HepG2 (cell line): ENCODE data around the gene HSPB6. TPM values are rescaled to one million over a fixed set of nuclear protein-coding genes. Genes with fewer than 3 reads are reported as not detected.

Experiments used
- AGO2 ChIP-seq: fragments of 200-400 bp; formaldehyde crosslinking; optimal IDR thresholded peaks from 2 replicates; pipeline ENCODE3; 2017; ENCODE audit warnings: mild to moderate bottlenecking, low read depth, low read length, moderate library complexity
- CBX1 ChIP-seq: IDR thresholded peaks from one replicate; pipeline ENCODE4 v1.6.1; 2016; ENCODE audit warnings: antibody characterized with exemption, low read depth
- GTF3A ChIP-seq: sonication (generic); formaldehyde crosslinking; conservative IDR thresholded peaks from 2 replicates; pipeline ENCODE4 v1.4.0; 2020; ENCODE audit warnings: mild to moderate bottlenecking, missing genetic modification reagents
- HOXA3 ChIP-seq: sonication (generic); formaldehyde crosslinking; IDR thresholded peaks from 2 replicates; pipeline ENCODE4 v1.5.0; 2020; ENCODE audit warnings: missing genetic modification reagents
- LBX2 ChIP-seq: sonication (generic); formaldehyde crosslinking; IDR thresholded peaks from 2 replicates; pipeline ENCODE4 v1.5.0; 2020; ENCODE audit warnings: missing genetic modification reagents, mild to moderate bottlenecking, borderline replicate concordance
- MXD3 ChIP-seq: IDR thresholded peaks from 2 replicates; pipeline ENCODE4 v1.6.1; 2016; ENCODE audit warnings: mild to moderate bottlenecking, missing biosample characterization, missing genetic modification reagents
- NFE2L1 ChIP-seq: sonication (generic); formaldehyde crosslinking; IDR thresholded peaks from 2 replicates; pipeline ENCODE4 v1.4.0; 2020; ENCODE audit warnings: missing genetic modification reagents, mild to moderate bottlenecking, borderline replicate concordance
- NFE2L2 ChIP-seq: fragments of 150-350 bp; IDR thresholded peaks from 2 replicates; pipeline ENCODE4 v1.6.1; 2014; ENCODE audit warnings: low read length
- NFYB ChIP-seq: sonication (generic); formaldehyde crosslinking; IDR thresholded peaks from 2 replicates; pipeline ENCODE4 v1.4.0; 2020; ENCODE audit warnings: missing genetic modification reagents
- PITX1 ChIP-seq: sonication (generic); formaldehyde crosslinking; IDR thresholded peaks from 2 replicates; pipeline ENCODE4 v1.5.1; 2020; ENCODE audit warnings: mild to moderate bottlenecking, missing genetic modification reagents
- SAP130 ChIP-seq: IDR thresholded peaks from 2 replicates; pipeline ENCODE4 v1.6.1; 2016; ENCODE audit warnings: low read depth
- SIX4 ChIP-seq: sonication (generic); formaldehyde crosslinking; IDR thresholded peaks from 2 replicates; pipeline ENCODE4 v1.4.0; 2020; ENCODE audit warnings: missing genetic modification reagents
- SMC3 ChIP-seq: IDR thresholded peaks from 2 replicates; pipeline ENCODE4 v1.6.1; 2011; ENCODE audit warnings: low read length, improper control_type of control experiment
- SNAPC4 ChIP-seq: sonication (generic); formaldehyde crosslinking; IDR thresholded peaks from 2 replicates; pipeline ENCODE4 v1.4.0; 2020; ENCODE audit warnings: mild to moderate bottlenecking, missing genetic modification reagents
- TOPORS ChIP-seq: sonication (generic); formaldehyde crosslinking; IDR thresholded peaks from 2 replicates; pipeline ENCODE4 v1.8.0; 2023; ENCODE audit warnings: mild to moderate bottlenecking, missing genetic modification reagents
- XRCC5 ChIP-seq: fragments of 200-400 bp; formaldehyde crosslinking; optimal IDR thresholded peaks from 2 replicates; pipeline ENCODE3; 2017; ENCODE audit warnings: mild to moderate bottlenecking, low read length
- ZNF101 ChIP-seq: sonication (generic); formaldehyde crosslinking; IDR thresholded peaks from 2 replicates; pipeline ENCODE4 v1.4.0; 2020; ENCODE audit warnings: mild to moderate bottlenecking, low read depth, missing genetic modification reagents, borderline replicate concordance
- ZNF143 ChIP-seq: sonication (generic); formaldehyde crosslinking; IDR thresholded peaks from 2 replicates; pipeline ENCODE4 v1.4.0; 2020; ENCODE audit warnings: missing genetic modification reagents
- ZNF317 ChIP-seq: sonication (generic); formaldehyde crosslinking; IDR thresholded peaks from 2 replicates; pipeline ENCODE4 v1.5.0; 2020; ENCODE audit warnings: mild to moderate bottlenecking, missing genetic modification reagents
- ZNF569 ChIP-seq: sonication (generic); formaldehyde crosslinking; IDR thresholded peaks from 2 replicates; pipeline ENCODE4 v1.5.0; 2020; ENCODE audit warnings: mild to moderate bottlenecking, missing genetic modification reagents, moderate library complexity, borderline replicate concordance
- ZNF607 ChIP-seq: sonication (generic); formaldehyde crosslinking; IDR thresholded peaks from 2 replicates; pipeline ENCODE4 v1.5.1; 2020; ENCODE audit warnings: missing genetic modification reagents, mild to moderate bottlenecking, borderline replicate concordance
- ZNF639 ChIP-seq: conservative IDR thresholded peaks from 2 replicates; pipeline ENCODE4 v1.6.1; 2018; ENCODE audit warnings: missing genetic modification reagents
- ZNF720 ChIP-seq: sonication (generic); formaldehyde crosslinking; IDR thresholded peaks from 2 replicates; pipeline ENCODE4 v1.4.0; 2020; ENCODE audit warnings: missing genetic modification reagents
- ZNF773 ChIP-seq: sonication (generic); formaldehyde crosslinking; IDR thresholded peaks from 2 replicates; pipeline ENCODE4 v1.4.0; 2020; ENCODE audit warnings: missing genetic modification reagents, borderline replicate concordance
- polyA plus RNA-seq, 8 experiments: library from polyadenylated mRNA; depleted of rRNA in 3 of 8; stranded (reverse) in 7 of 8; unstranded in 1 of 8; fragments of >200 nt; fragmentation: Illumina TruSeq in 4 of 8; extraction: Trizol in 4 of 8; gene quantifications; 2 replicates each; pipeline versions ENCODE4 v1.2.1 to v1.2.3, GENCODE V29; 2011 to 2016; ENCODE audit warnings: low read depth in 4 of 8, missing spikeins in 1 of 8, mixed read lengths in 1 of 8; ENCODE audit not compliant: insufficient read depth in 1 of 8
- total RNA-seq, 5 experiments: library from RNA; depleted of rRNA; stranded (reverse); fragments of >200 nt; fragmentation: Illumina TruSeq; extraction: Trizol; gene quantifications; 2 replicates each; pipeline ENCODE4 v1.2.3, GENCODE V29; 2016; ENCODE audit warnings: low read depth in 1 of 5

HSPB6 gene
- total and polyA plus RNA-seq, 2 of the 13 experiments (the other 11 are each of a cell fraction or from before 2014, with no cell fraction given), result 0.18 TPM; not detected in 1

GRCh38 chr19:35748106-35749020, 8.5 kb downstream of the HSPB6 start, which contains the start of gene LIN37 (continued):
- no peak for TF ChIP-seq ZNF569 (CRISPR knock-in tag)
- TF ChIP-seq NFE2L1 (CRISPR knock-in tag), result no peak
- peak; percentile 46 for TF ChIP-seq AGO2
- TF ChIP-seq XRCC5, result peak; percentile 79
- TF ChIP-seq NFE2L2, result no peak
- TF ChIP-seq HOXA3 (CRISPR knock-in tag), result peak; percentile 67; the same call in 1 of the 2 replicates
- peak; percentile 63; the same call in 1 of the 2 replicates for TF ChIP-seq MXD3
- no peak for TF ChIP-seq SNAPC4 (CRISPR knock-in tag)
- TF ChIP-seq ZNF317, result no peak; the same call in 1 of the 2 replicates
- TF ChIP-seq ZNF607 (CRISPR knock-in tag), result no peak
- peak; percentile 90 for TF ChIP-seq SAP130 (CRISPR knock-in tag)
- TF ChIP-seq NFYB (CRISPR knock-in tag), result peak; percentile 97
- no peak for TF ChIP-seq SIX4 (CRISPR knock-in tag)
- no peak for TF ChIP-seq TOPORS (CRISPR knock-in tag)
- TF ChIP-seq ZNF773 (CRISPR knock-in tag), result no peak
- TF ChIP-seq SMC3, result no peak
- no peak for TF ChIP-seq ZNF101 (CRISPR knock-in tag)
- TF ChIP-seq ZNF639 (CRISPR knock-in tag), result no peak; the same call in 1 of the 2 replicates
- TF ChIP-seq PITX1 (CRISPR knock-in tag), result peak; percentile 100
- TF ChIP-seq LBX2 (CRISPR knock-in tag), result no peak; the same call in 1 of the 2 replicates
- no peak for TF ChIP-seq CBX1
- peak; percentile 98 for TF ChIP-seq ZNF143
- no peak for TF ChIP-seq ZNF720 (CRISPR knock-in tag)
- TF ChIP-seq GTF3A (CRISPR knock-in tag), result no peak
